Measurements from ENCODE around the gene GPR107. TPM values are rescaled to one million over a fixed set of nuclear protein-coding genes. Genes with fewer than 3 reads are reported as not detected.

GPR107 gene
- total RNA-seq, 4 donors from 2014 or later = 13.5 to 20.7 (median 17.5) TPM

GRCh38 chr9:130126721-130127433, 73.2 kb downstream of the GPR107 start:
- Histone ChIP-seq H3K4me1 (peaks cover 0 to 18% of the 10 kb centered on the region in 2 donors), H3K27me3 (no peaks in the 10 kb centered on the region), H3K9me3 (no peaks in the 10 kb centered on the region), H3K27ac (no peak overlapping the region), H3K4me3 (no peak overlapping the region), H3K36me3 (peaks cover 0 to 15% of the 10 kb centered on the region in 2 donors)
- no peak for TF ChIP-seq POLR2A (IDR thresholded peaks at IDR 0.05)
- no peak for DNase-seq
- intact Hi-C loops (cut with DNase I; ENCODE audit: low total_unique reads) = no loop called here
- in situ Hi-C loops (cut with MboI; ENCODE audit: low sequenced_read_pairs in 4 of 4) = no loop called here
- ATAC-seq = no peak

GRCh38 chr9:130128251-130128650, 74.5 kb downstream of the GPR107 start:
- intact Hi-C loops (cut with DNase I; ENCODE audit: low total_unique reads) = no loop called here
- in situ Hi-C loops (cut with MboI; ENCODE audit: low sequenced_read_pairs in 4 of 4) = no loop called here
- H3K4me3 ChIP-seq = no peak overlapping the region
- no peaks in the 10 kb centered on the region for H3K27me3 ChIP-seq
- DNase-seq (no peak), ATAC-seq (peak in 1 of 2 donors; percentile 24)
- no peak for TF ChIP-seq CTCF (IDR thresholded peaks at IDR 0.05 in 4 of 5, conservative IDR thresholded peaks at IDR 0.05 in 1 of 5)
- no peak for TF ChIP-seq POLR2A (IDR thresholded peaks at IDR 0.05)
- peak overlapping the region in 3 of 4 donors; percentile 71 to 79 (median 78) for H3K27ac ChIP-seq
- peaks cover 0 to 15% of the 10 kb centered on the region in 2 donors for H3K36me3 ChIP-seq
- H3K9me3 ChIP-seq = no peaks in the 10 kb centered on the region
- peaks cover 0 to 18% of the 10 kb centered on the region in 2 donors for H3K4me1 ChIP-seq

GRCh38 chr9:130128733-130129431, 75.2 kb downstream of the GPR107 start:
- Histone ChIP-seq H3K4me1 (peaks cover 0 to 18% of the 10 kb centered on the region in 2 donors), H3K27me3 (no peaks in the 10 kb centered on the region), H3K27ac (peak overlapping the region; percentile 46 to 79 (median 74)), H3K4me3 (peak overlapping the region in 1 of 4 donors; percentile 24), H3K9me3 (no peaks in the 10 kb centered on the region), H3K36me3 (peaks cover 0 to 15% of the 10 kb centered on the region in 2 donors)
- in situ Hi-C loops (cut with MboI; ENCODE audit: low sequenced_read_pairs in 4 of 4) = no loop called here
- TF ChIP-seq CTCF (IDR thresholded peaks at IDR 0.05 in 4 of 5, conservative IDR thresholded peaks at IDR 0.05 in 1 of 5) (no peak), POLR2A (IDR thresholded peaks at IDR 0.05) (peak in 1 of 2 donors; percentile 7)
- intact Hi-C loops (cut with DNase I; ENCODE audit: low total_unique reads) = no loop called here
- ATAC-seq (peak; percentile 82 to 90), DNase-seq (peak; percentile 47 to 61)

GRCh38 chr9:130129432-130130061, 75.8 kb downstream of the GPR107 start:
- Histone ChIP-seq H3K36me3 (peaks cover 0 to 15% of the 10 kb centered on the region in 2 donors), H3K27me3 (no peaks in the 10 kb centered on the region), H3K27ac (peak overlapping the region; percentile 46 to 79 (median 74)), H3K9me3 (no peaks in the 10 kb centered on the region), H3K4me1 (peaks cover 0 to 18% of the 10 kb centered on the region in 2 donors), H3K4me3 (peak overlapping the region in 1 of 4 donors; percentile 24)
- intact Hi-C loops (cut with DNase I; ENCODE audit: low total_unique reads) (no loop called here), in situ Hi-C loops (cut with MboI; ENCODE audit: low sequenced_read_pairs in 4 of 4) (no loop called here)
- DNase-seq (no peak), ATAC-seq (peak in 1 of 2 donors; percentile 29)
- no peak for TF ChIP-seq CTCF (IDR thresholded peaks at IDR 0.05 in 4 of 5, conservative IDR thresholded peaks at IDR 0.05 in 1 of 5)

- no peak overlapping the region for H3K27ac ChIP-seq
- H3K9me3 ChIP-seq = no peaks in the 10 kb centered on the region
- intact Hi-C loops (cut with DNase I; ENCODE audit: low total_unique reads) = no loop called here
- ATAC-seq (no peak), DNase-seq (no peak)
- in situ Hi-C loops (cut with MboI; ENCODE audit: low sequenced_read_pairs in 4 of 4) = no loop called here
- TF ChIP-seq POLR2A (IDR thresholded peaks at IDR 0.05) = no peak
- no peak for TF ChIP-seq CTCF (IDR thresholded peaks at IDR 0.05 in 4 of 5, conservative IDR thresholded peaks at IDR 0.05 in 1 of 5)
- peaks cover 0 to 21% of the 10 kb centered on the region in 2 donors for H3K36me3 ChIP-seq
- peaks cover 0 to 18% of the 10 kb centered on the region in 2 donors for H3K4me1 ChIP-seq
- no peak overlapping the region for H3K4me3 ChIP-seq
- H3K27me3 ChIP-seq = no peaks in the 10 kb centered on the region
Observed at GRCh38 chr9:130132746-130133145, 79.0 kb downstream of the GPR107 start.
